Stimulated activated CD4-positive, alpha-beta T cell treated with anti-CD3 and anti-CD28 coated beads, Interleukin-4, amount 100 ng/mL, for 48 hours (primary cell): ENCODE data around the gene C13orf46.

Experiments used
- DNase-seq, 2 donors: peaks; one replicate each; pipeline ENCODE4 v3.0.0-alpha.2; 2020; ENCODE audit warnings: low read depth in 2 of 2

The C13orf46 gene

GRCh38 chr13:113938246-113938645 lies 35.6 kb downstream of the C13orf46 start:
- DNase-seq: no peak

DNA sequence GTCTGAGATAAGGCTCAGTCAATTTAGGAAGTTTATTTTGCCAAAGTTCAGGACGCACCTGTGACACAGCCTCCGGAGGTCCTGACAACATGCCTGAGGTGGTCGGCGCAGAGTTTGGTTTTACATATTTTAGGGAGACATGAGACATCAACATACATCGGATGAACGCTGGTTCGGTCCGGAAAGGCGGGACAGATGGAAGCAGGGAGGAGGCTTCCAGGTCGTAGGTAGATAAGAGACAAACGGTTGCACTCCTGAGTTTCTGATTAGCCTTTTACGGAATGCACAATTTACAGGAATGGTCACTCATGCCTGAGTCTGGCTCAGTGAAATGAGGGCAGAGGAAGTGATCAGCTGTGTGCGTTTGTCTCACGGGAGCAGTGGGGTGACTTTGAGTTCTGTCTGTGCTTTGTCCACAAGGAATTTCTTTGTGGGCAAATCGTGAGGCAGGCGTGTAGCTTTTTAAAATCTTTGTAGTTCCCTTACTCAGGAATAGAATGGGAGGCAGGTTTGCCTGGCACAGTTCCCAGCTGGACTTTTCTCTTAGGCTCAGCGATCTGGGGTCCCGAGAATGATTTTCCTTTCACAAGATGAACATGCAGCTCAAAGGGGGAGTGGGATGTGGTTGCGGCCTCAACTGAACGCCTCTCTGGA lies 36.2 kb downstream of the C13orf46 start:
- no peak for DNase-seq

GRCh38 chr13:113937073-113937472 lies 36.8 kb downstream of the C13orf46 start:
- no peak for DNase-seq

GRCh38 chr13:113936166-113936965 lies 37.5 kb downstream of the C13orf46 start:
- DNase-seq: no peak

- DNase-seq: no peak
Measured at GRCh38 chr13:113935001-113935844, 38.7 kb downstream of the C13orf46 start.

GRCh38 chr13:113934576-113934975 lies 39.3 kb downstream of the C13orf46 start:
- no peak for DNase-seq

DNA sequence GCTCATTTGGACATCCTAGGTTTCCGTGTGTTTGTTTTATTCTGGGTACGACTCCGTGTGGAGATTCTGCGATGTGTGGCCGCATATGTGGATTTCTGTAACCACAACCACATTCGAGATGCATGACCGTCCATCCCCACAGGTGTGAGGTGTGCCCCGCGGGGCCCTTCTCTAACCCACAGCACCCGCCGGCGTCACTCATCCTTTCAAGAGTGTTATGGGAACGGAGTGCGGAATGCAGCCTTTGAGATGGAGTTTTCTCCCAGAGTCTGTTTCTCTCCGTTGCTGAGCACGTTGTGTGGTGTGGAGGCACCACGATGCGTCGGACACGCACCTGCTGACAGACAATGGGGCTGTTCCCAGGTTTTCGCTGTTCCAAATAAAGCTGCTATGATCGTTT lies 40.0 kb downstream of the C13orf46 start:
- DNase-seq: no peak

GRCh38 chr13:113931841-113932459 lies 41.9 kb downstream of the C13orf46 start:
- no peak for DNase-seq

DNA sequence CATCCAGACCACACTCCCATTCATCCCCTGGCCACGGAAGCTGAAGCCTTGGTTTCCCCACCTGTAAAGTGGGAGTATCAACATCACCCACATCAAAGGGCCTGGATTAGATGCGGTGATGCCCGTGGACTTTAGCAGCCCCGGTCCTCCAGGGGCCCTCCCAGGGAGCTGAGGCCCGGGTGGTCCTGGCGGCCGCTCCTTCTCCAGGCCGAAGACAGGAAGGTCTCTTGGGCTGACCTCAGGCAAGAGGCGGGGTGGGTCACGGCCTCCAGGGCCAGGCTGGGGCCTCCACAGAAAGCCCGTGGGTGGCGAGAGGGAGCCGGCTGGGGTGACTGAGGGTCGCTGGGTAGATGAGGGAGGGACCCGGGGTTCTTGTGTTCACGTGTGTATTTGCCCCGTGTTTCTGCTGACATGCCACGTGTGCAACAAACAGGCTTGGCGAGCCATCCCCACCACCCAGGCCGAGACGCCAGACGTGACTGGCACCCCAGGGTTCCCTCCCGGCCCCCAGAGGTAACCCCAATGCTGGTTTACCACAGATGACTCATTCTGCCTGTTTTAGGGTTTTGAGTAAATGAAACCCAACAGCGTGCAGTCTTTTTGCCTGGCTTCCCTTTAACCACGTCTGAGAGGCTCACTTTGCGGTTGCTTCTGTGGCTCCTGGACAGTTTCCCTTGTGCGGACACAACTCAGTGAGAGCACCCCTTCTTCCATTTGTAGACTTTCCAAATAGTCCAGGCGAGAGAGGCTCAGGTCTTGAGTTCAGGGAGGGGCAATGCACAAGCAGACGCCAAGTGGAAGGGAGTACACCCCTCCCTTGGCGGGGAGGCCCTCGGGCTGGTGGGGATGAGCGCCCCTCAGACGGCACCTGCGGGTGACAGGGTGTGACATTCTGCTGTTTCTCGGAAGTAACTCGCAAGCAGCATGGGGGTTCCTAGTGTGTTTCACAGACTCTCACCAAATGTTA lies 42.9 kb downstream of the C13orf46 start:
- peak; percentile 18 to 49 for DNase-seq

GRCh38 chr13:113929628-113930615 lies 44.0 kb downstream of the C13orf46 start:
- DNase-seq: no peak

DNA sequence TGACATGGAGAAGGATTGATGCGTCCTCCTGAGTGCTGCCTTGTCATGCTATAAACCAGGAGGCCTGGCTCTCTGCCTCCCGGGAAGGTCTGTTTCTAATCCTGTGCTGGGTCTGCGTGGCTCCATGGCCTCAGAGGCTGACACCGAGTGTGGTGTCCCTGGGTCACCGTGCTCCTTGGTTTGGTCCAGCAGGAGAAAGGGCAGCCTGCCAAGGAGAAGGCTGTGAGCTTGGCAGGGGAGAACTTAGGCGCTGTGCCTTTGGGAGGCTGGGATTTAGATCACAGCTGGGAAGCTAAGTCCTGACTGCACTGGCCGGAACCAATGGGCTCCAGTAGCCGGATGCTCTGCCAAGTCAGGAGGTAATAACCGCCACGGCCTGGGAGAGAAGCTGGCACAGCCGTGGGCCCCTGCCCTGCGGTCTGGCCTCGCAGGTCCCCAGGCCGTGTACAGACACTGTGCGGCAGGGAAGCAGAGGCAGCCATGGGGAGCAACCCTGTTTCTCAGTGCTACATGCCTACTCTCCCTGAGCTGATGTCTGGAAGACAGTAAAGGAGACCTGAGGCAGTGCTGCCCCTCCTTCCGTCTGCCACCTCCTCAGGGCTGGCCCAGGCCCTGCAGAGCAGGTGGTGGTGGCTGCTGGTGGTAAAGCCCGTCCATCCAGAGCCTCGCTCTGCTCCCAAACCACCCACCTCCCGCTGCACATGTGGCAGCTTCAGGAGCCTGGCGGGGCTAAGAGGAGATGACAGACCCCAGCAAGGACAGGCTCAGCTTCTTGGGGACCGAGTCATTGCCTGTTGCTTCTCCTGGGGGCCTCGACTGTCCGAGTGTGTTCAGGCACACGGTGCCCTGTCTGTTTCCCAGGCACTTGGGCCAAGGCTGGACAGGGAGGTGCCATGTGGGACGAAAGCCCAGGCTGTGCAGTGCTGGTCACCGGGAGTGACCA lies 44.9 kb downstream of the C13orf46 start:
- DNase-seq: no peak

- DNase-seq: no peak
Measured at GRCh38 chr13:113927661-113928581, 46.0 kb downstream of the C13orf46 start.

GRCh38 chr13:113926951-113927660 lies 46.8 kb downstream of the C13orf46 start:
- no peak for DNase-seq

- DNase-seq: no peak
Measured at GRCh38 chr13:113926301-113926761, 47.5 kb downstream of the C13orf46 start.

GRCh38 chr13:113924184-113924901 lies 49.5 kb downstream of the C13orf46 start:
- no peak for DNase-seq
